H1 (cell line): Measurements from ENCODE around the gene ARHGAP15. TPM values are rescaled to one million over a fixed set of nuclear protein-coding genes. Genes with fewer than 3 reads are reported as not detected.

Source experiments
- CTCF ChIA-PET: fragments of 300-600 bp; sonication (Branson Sonifier 250); formaldehyde crosslinking; loops from one replicate; lab custom pipeline; 2021; ENCODE audit not compliant: partially characterized antibody; lab: Charles Lee
- POLR2A ChIA-PET: fragments of 300-600 bp; sonication (Branson Sonifier 250); formaldehyde crosslinking; loops from one replicate; lab custom pipeline; 2021; ENCODE audit warnings: inconsistent platforms; ENCODE audit not compliant: partially characterized antibody; lab: Charles Lee
- DNase-seq, 2 experiments: peaks; one replicate each; pipeline versions ENCODE4 v3.0.0 to v3.0.0-alpha.2; 2010 to 2022; ENCODE audit warnings: low spot score in 2 of 2, low read depth in 1 of 2, mixed read lengths in 1 of 2
- FAIRE-seq: peaks from 2 replicates; lab custom pipeline; 2011; peaks lifted over from hg19 to GRCh38; lab: Jason Lieb, UNC
- H2AFZ ChIP-seq: 2 replicates; pipeline ENCODE4 v1.8.1; 2012; ENCODE audit warnings: low read length, inconsistent platforms
- H2AK5ac ChIP-seq: 2 replicates; pipeline ENCODE4 v1.6.1; 2013; ENCODE audit warnings: low read depth, low read length
- H2BK120ac ChIP-seq: replicated peaks from 2 replicates; pipeline ENCODE3; 2013; ENCODE audit warnings: low read depth, low read length, inconsistent platforms
- H2BK12ac ChIP-seq: 2 replicates; pipeline ENCODE4 v1.6.1; 2013; ENCODE audit warnings: low read depth, low read length
- H2BK15ac ChIP-seq: 2 replicates; pipeline ENCODE4 v1.6.1; 2013; ENCODE audit warnings: low read length
- H2BK20ac ChIP-seq: 2 replicates; pipeline ENCODE4 v1.6.1; 2013; ENCODE audit warnings: low read length
- H2BK5ac ChIP-seq: 2 replicates; pipeline ENCODE4 v1.6.1; 2013; ENCODE audit warnings: low read depth, low read length
- H3K14ac ChIP-seq: 2 replicates; pipeline ENCODE4 v1.6.1; 2013; ENCODE audit warnings: inconsistent platforms; ENCODE audit not compliant: insufficient read length
- H3K18ac ChIP-seq: 2 replicates; pipeline ENCODE4 v1.6.1; 2013; ENCODE audit warnings: low read length; ENCODE audit errors: extremely low read depth
- H3K23ac ChIP-seq: 2 replicates; pipeline ENCODE4 v1.6.1; 2013; ENCODE audit warnings: inconsistent platforms; ENCODE audit not compliant: insufficient read length
- H3K23me2 ChIP-seq: 2 replicates; pipeline ENCODE4 v1.6.1; 2013; ENCODE audit warnings: low read depth, low read length
- H3K27ac ChIP-seq: 2 replicates; pipeline ENCODE4 v1.6.1; 2011; ENCODE audit warnings: low read depth, low read length, inconsistent platforms
- H3K27me3 ChIP-seq, 4 experiments: replicated peaks in 1 of 4; 1 replicate in 1 of 4; 2 replicates in 3 of 4; pipeline versions ENCODE4 v1.6.1 to v1.8.1; 2011 to 2013; ENCODE audit warnings: low read length in 3 of 4, mild to moderate bottlenecking in 3 of 4, inconsistent platforms in 2 of 4, mixed read lengths in 2 of 4, moderate library complexity in 1 of 4; ENCODE audit not compliant: control insufficient read depth in 3 of 4, insufficient read depth in 3 of 4; ENCODE audit errors: extremely low read depth in 1 of 4
- H3K36me3 ChIP-seq, 4 experiments: 2 replicates each; pipeline versions ENCODE4 v1.6.1 to v1.8.1; 2011 to 2013; ENCODE audit warnings: mild to moderate bottlenecking in 4 of 4, low read length in 3 of 4, moderate library complexity in 2 of 4, control low read depth in 1 of 4, inconsistent platforms in 1 of 4; ENCODE audit not compliant: insufficient read depth in 4 of 4, control insufficient read depth in 2 of 4
- H3K4ac ChIP-seq: replicated peaks from 2 replicates; pipeline ENCODE3; 2013; ENCODE audit warnings: low read length, low read depth, mixed read lengths, inconsistent platforms; ENCODE audit not compliant: insufficient read length
- H3K4me1 ChIP-seq, 4 experiments: replicated peaks in 1 of 4; 1 replicate in 1 of 4; 2 replicates in 3 of 4; pipeline versions ENCODE4 v1.6.1 to v1.8.1; 2011 to 2013; ENCODE audit warnings: low read length in 3 of 4, inconsistent platforms in 2 of 4, mixed read lengths in 1 of 4; ENCODE audit not compliant: insufficient read depth in 4 of 4, control insufficient read depth in 3 of 4
- H3K4me2 ChIP-seq, 2 experiments: 2 replicates each; pipeline versions ENCODE4 v1.6.1 to v1.8.1; 2011 to 2013; ENCODE audit warnings: low read depth in 2 of 2, low read length in 2 of 2, control low read depth in 1 of 2, inconsistent platforms in 1 of 2, mild to moderate bottlenecking in 1 of 2; ENCODE audit not compliant: insufficient read depth in 1 of 2
- H3K4me3 ChIP-seq, 4 experiments: fragments of 200-600, 300-600 bp in 1 of 4; sonication (generic), shearing (Covaris generic), sonication (Bioruptor Twin) in 1 of 4; 2 replicates each; pipeline versions ENCODE4 v1.5.1 to v1.8.1; 2011 to 2016; ENCODE audit warnings: low read length in 4 of 4, low read depth in 3 of 4, control low read depth in 2 of 4, inconsistent platforms in 2 of 4, mild to moderate bottlenecking in 2 of 4, mixed read lengths in 1 of 4, moderate library complexity in 1 of 4; ENCODE audit not compliant: insufficient read depth in 2 of 4; ENCODE audit errors: extremely low read depth in 1 of 4
- H3K56ac ChIP-seq: replicated peaks from 2 replicates; pipeline ENCODE3; 2013; ENCODE audit warnings: low read depth, mild to moderate bottlenecking, mixed read lengths, low read length, inconsistent platforms; ENCODE audit not compliant: insufficient read length
- H3K79me1 ChIP-seq: 2 replicates; pipeline ENCODE4 v1.6.1; 2013; ENCODE audit warnings: low read depth, low read length, control low read depth
- H3K79me2 ChIP-seq, 2 experiments: 2 replicates each; pipeline versions ENCODE4 v1.6.1 to v1.8.1; 2012 to 2013; ENCODE audit warnings: low read length in 2 of 2, mild to moderate bottlenecking in 2 of 2, inconsistent platforms in 1 of 2; ENCODE audit not compliant: insufficient read depth in 2 of 2, control insufficient read depth in 1 of 2
- H3K9ac ChIP-seq, 4 experiments: replicated peaks in 1 of 4; 1 replicate in 1 of 4; 2 replicates in 3 of 4; pipeline versions ENCODE4 v1.6.1 to v1.8.1; 2011 to 2013; ENCODE audit warnings: low read depth in 3 of 4, low read length in 3 of 4, control low read depth in 2 of 4, mild to moderate bottlenecking in 2 of 4, moderate library complexity in 2 of 4, inconsistent platforms in 1 of 4; ENCODE audit errors: extremely low read depth in 1 of 4
- H3K9me3 ChIP-seq, 2 experiments: 2 replicates each; pipeline versions ENCODE4 v1.6.1 to v1.8.1; 2012 to 2013; ENCODE audit warnings: mild to moderate bottlenecking in 2 of 2, moderate library complexity in 2 of 2, control low read depth in 1 of 2, inconsistent platforms in 1 of 2, low read depth in 1 of 2, low read length in 1 of 2, mixed read lengths in 1 of 2; ENCODE audit not compliant: insufficient read depth in 2 of 2
- H4K20me1 ChIP-seq, 2 experiments: replicated peaks in 1 of 2; 2 replicates each; pipeline versions ENCODE3 to v1.8.1; 2011 to 2013; ENCODE audit warnings: inconsistent platforms in 2 of 2, low read length in 2 of 2, mild to moderate bottlenecking in 1 of 2; ENCODE audit not compliant: insufficient read depth in 2 of 2, control insufficient read depth in 1 of 2
- H4K5ac ChIP-seq: 2 replicates; pipeline ENCODE4 v1.6.1; 2013; ENCODE audit warnings: low read length, low read depth, mixed read lengths, inconsistent platforms; ENCODE audit not compliant: insufficient read length
- H4K8ac ChIP-seq: 2 replicates; pipeline ENCODE4 v1.8.0; 2013; ENCODE audit warnings: mild to moderate bottlenecking, moderate library complexity, low read length, inconsistent platforms; ENCODE audit not compliant: insufficient read depth; ENCODE audit errors: extremely low read depth
- H4K91ac ChIP-seq: replicated peaks from 2 replicates; pipeline ENCODE3; 2013; ENCODE audit warnings: low read length, mixed read lengths, inconsistent platforms; ENCODE audit not compliant: insufficient read length
- ASH2L ChIP-seq: fragments of 200-600, 300-600 bp; sonication (generic); IDR thresholded peaks from one replicate; pipeline ENCODE4 v1.7.1; 2017; ENCODE audit warnings: low read length
- BACH1 ChIP-seq: IDR thresholded peaks from 2 replicates; pipeline ENCODE4 v1.6.1; 2012; ENCODE audit warnings: low read length, improper control_type of control experiment
- CHD2 ChIP-seq: IDR thresholded peaks from 2 replicates; pipeline ENCODE4 v1.6.1; 2012; ENCODE audit warnings: low read length, improper control_type of control experiment
- EGR1 ChIP-seq: IDR thresholded peaks from 2 replicates; pipeline ENCODE4 v1.6.1; 2011; ENCODE audit warnings: low read depth, low read length, borderline replicate concordance
- FOSL1 ChIP-seq: IDR thresholded peaks from 2 replicates; pipeline ENCODE4 v1.6.1; 2011; ENCODE audit warnings: mild to moderate bottlenecking, low read depth, low read length, moderate library complexity; ENCODE audit not compliant: insufficient read depth
- NANOG ChIP-seq: IDR thresholded peaks from 2 replicates; pipeline ENCODE4 v1.6.1; 2011; ENCODE audit warnings: low read length, low read depth, mild to moderate bottlenecking, inconsistent platforms; ENCODE audit not compliant: insufficient read depth, poor library complexity, severe bottlenecking
- POLR2AphosphoS5 ChIP-seq: IDR thresholded peaks from 2 replicates; pipeline ENCODE4 v1.6.1; 2011; ENCODE audit warnings: low read depth, low read length
- SIN3A ChIP-seq, 2 experiments: IDR thresholded peaks in 1 of 2; conservative IDR thresholded peaks in 1 of 2; 2 replicates each; pipeline ENCODE4 v1.6.1; 2011 to 2012; ENCODE audit warnings: low read length in 2 of 2, improper control_type of control experiment in 1 of 2, low read depth in 1 of 2, mild to moderate bottlenecking in 1 of 2
- SP4 ChIP-seq: IDR thresholded peaks from 2 replicates; pipeline ENCODE4 v1.6.1; 2012; ENCODE audit warnings: low read length, inconsistent platforms
- TAF1 ChIP-seq: IDR thresholded peaks from 2 replicates; pipeline ENCODE4 v1.6.1; 2011; ENCODE audit warnings: mild to moderate bottlenecking, low read depth, low read length
- TEAD4 ChIP-seq: IDR thresholded peaks from 2 replicates; pipeline ENCODE4 v1.6.1; 2012; ENCODE audit warnings: low read depth, low read length, inconsistent platforms, mixed read lengths
- WGBS, 2 experiments: shearing (Covaris generic) in 1 of 2; methylation state at CpG; one replicate each; pipeline versions ENCODE4 v1.1.6 to v1.1.7; 2013 to 2015; ENCODE audit warnings: low lambda C conversion rate in 2 of 2, mixed read lengths in 2 of 2, inconsistent platforms in 1 of 2, low coverage in 1 of 2, missing lambda C conversion rate in 1 of 2; ENCODE audit not compliant: insufficient replicate concordance in 2 of 2, insufficient coverage in 1 of 2, insufficient read length in 1 of 2; ENCODE audit errors: extremely low coverage in 1 of 2, missing lambda C conversion rate in 1 of 2; 5-methylcytosine and 5-hydroxymethylcytosine counted together
- polyA plus RNA-seq, 7 experiments: library from polyadenylated mRNA; depleted of rRNA in 3 of 7; stranded (reverse) in 5 of 7; unstranded in 2 of 7; fragments of >200 nt in 5 of 7; fragments of 200-250 nt in 2 of 7; gene quantifications; 1 replicate in 5 of 7; 2 replicates in 1 of 7; 4 replicates in 1 of 7; pipeline versions ENCODE4 v1.2.1 to v1.2.3, GENCODE V29; 2011 to 2013; ENCODE audit warnings: missing spikeins in 2 of 7, mixed read lengths in 2 of 7
- total RNA-seq: library from RNA; stranded (reverse); fragmentation: NEBNext Ultra II Directional; extraction: Animal tissue kit (Norgen Biotek cat#: 25700); gene quantifications from 2 replicates; pipeline ENCODE4 v1.2.1, GENCODE V29; 2021
- TF ChIP-seq, protein P1 (sequence below), 3 experiments: IDR thresholded peaks; 1 replicate in 2 of 3; 2 replicates in 1 of 3; pipeline versions ENCODE4 v1.5.1 to v1.6.1; 2011; ENCODE audit warnings: low read length in 3 of 3, mild to moderate bottlenecking in 3 of 3, inconsistent platforms in 2 of 3, low read depth in 1 of 3, moderate library complexity in 1 of 3; ENCODE audit not compliant: insufficient read depth in 1 of 3; ENCODE audit errors: control extremely low read depth in 1 of 3

ARHGAP15 gene
- total and polyA plus RNA-seq, 2 of the 8 experiments (the other 6 are each of a cell fraction or from before 2014, with no cell fraction given): not detected

DNA sequence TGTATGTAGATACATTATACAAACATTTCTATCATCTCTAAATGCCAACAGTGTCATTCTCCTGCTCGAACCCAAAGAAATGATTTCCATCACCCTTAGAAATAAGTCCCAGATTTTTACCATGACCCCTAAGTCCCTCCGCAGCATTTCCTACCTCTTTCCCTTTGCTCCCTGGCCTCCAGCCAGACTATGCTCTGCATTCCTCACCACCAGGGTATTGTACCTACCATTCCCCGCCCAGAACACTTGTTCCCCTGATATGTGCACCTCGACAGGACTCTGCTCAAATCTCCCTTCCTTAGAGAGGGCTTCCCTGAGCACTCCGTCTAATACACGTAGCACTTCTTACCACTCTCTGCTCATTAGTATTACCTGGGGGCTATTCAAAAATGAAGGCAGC is 630.2 kb downstream of the ARHGAP15 start:
- ChIA-PET CTCF (no interaction called here), POLR2A (no interaction called here)
- Histone ChIP-seq H3K4me1 (peaks cover 2 to 33% (median 15%) of the 10 kb centered on the region in 4 experiments; a peak in 6 of 7 replicates), H3K23ac (no peak overlapping the region), H3K79me2 (no peaks in the 10 kb centered on the region), H3K23me2 (no peaks in the 10 kb centered on the region), H3K36me3 (no peaks in the 10 kb centered on the region), H3K4me3 (peak overlapping the region in 1 of 4 experiments; percentile 11; a peak in 1 of 8 replicates), H2BK5ac (peak overlapping the region; percentile 54; the same call in 1 of the 2 replicates), H3K9me3 (no peaks in the 10 kb centered on the region), H3K9ac (no peak overlapping the region), H2BK12ac (peak overlapping the region; percentile 22; the same call in 1 of the 2 replicates), H4K5ac (no peak overlapping the region), H2BK20ac (no peak overlapping the region), H3K27me3 (no peaks in the 10 kb centered on the region), H4K91ac (no peak overlapping the region), H3K14ac (no peak overlapping the region), H3K79me1 (no peaks in the 10 kb centered on the region), H2AFZ (no peak overlapping the region), H2BK15ac (no peak overlapping the region), H2BK120ac (no peak overlapping the region), H3K18ac (peak overlapping the region; percentile 54; the same call in 1 of the 2 replicates), H4K20me1 (no peaks in the 10 kb centered on the region), H3K4ac (no peak overlapping the region), H3K56ac (no peak overlapping the region), H3K27ac (no peak overlapping the region), H2AK5ac (no peak overlapping the region), H4K8ac (no peak overlapping the region), H3K4me2 (peak overlapping the region; percentile 10 to 43; a peak in 2 of 4 replicates)
- 28% methylated on average over 6 of the region's 6 CpGs; no CpG with 5 or more reads in 1 of the 2 experiments for WGBS, 2 experiments
- FAIRE-seq (peak; percentile 96), DNase-seq (peak; percentile 49 to 56)
- TF ChIP-seq EGR1 (no peak), ASH2L (peak; percentile 34), NANOG (no peak), POLR2AphosphoS5 (peak; percentile 38; the same call in 1 of the 2 replicates), TAF1 (0 out of 2 replicates have a peak, but pooled peaks have one; percentile 31), SIN3A (conservative IDR thresholded peaks at IDR 0.05 in 1 of 2, IDR thresholded peaks at IDR 0.05 in 1 of 2; ENCODE audit: low read depth in 1 of 2, low read length in 2 of 2) (no peak), SP4 (no peak), FOSL1 (no peak), TEAD4 (peak; percentile 92), CHD2 (no peak), BACH1 (no peak)
- TF ChIP-seq, protein P1, sequence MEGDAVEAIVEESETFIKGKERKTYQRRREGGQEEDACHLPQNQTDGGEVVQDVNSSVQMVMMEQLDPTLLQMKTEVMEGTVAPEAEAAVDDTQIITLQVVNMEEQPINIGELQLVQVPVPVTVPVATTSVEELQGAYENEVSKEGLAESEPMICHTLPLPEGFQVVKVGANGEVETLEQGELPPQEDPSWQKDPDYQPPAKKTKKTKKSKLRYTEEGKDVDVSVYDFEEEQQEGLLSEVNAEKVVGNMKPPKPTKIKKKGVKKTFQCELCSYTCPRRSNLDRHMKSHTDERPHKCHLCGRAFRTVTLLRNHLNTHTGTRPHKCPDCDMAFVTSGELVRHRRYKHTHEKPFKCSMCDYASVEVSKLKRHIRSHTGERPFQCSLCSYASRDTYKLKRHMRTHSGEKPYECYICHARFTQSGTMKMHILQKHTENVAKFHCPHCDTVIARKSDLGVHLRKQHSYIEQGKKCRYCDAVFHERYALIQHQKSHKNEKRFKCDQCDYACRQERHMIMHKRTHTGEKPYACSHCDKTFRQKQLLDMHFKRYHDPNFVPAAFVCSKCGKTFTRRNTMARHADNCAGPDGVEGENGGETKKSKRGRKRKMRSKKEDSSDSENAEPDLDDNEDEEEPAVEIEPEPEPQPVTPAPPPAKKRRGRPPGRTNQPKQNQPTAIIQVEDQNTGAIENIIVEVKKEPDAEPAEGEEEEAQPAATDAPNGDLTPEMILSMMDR (IDR thresholded peaks at IDR 0.05; ENCODE audit: control extremely low read depth in 1 of 3, insufficient read depth in 1 of 3, low read depth in 1 of 3, low read length in 3 of 3): peak in 1 of 3 experiments; percentile 15; a peak in 1 of 4 replicates
